SIG-M5 treated with dmso at 0.1 percent for 504 hours (cell line): ENCODE results near the gene WDPCP.
"Not testable (repeated sequence)": the region's sequence is repeated elsewhere in the genome, so short reads cannot be mapped to it uniquely, and the experiment has no call there.

Source experiments
- DNase-seq: peaks from one replicate; lab custom pipeline; 2025; ENCODE audit not compliant: unreplicated experiment; lab: John Stamatoyannopoulos, UW

WDPCP gene

GRCh38 chr2:63465633-63466032 is 122.6 kb downstream of the WDPCP start:
- no peak for DNase-seq

GRCh38 chr2:63463142-63463541 is 125.1 kb downstream of the WDPCP start:
- no peak for DNase-seq

GRCh38 chr2:63446658-63447057 is 141.6 kb downstream of the WDPCP start:
- DNase-seq = no peak

- no peak for DNase-seq
Observed at GRCh38 chr2:63444565-63445288, 143.6 kb downstream of the WDPCP start.

GRCh38 chr2:63440612-63441011 is 147.7 kb downstream of the WDPCP start:
- no peak for DNase-seq

GRCh38 chr2:63438181-63438580 is 150.1 kb downstream of the WDPCP start:
- DNase-seq = no peak

GRCh38 chr2:63436488-63436887 is 151.8 kb downstream of the WDPCP start:
- no peak for DNase-seq

- DNase-seq = no peak
Observed at GRCh38 chr2:63435070-63435469, 153.2 kb downstream of the WDPCP start.

- DNase-seq = no peak
Observed at GRCh38 chr2:63434024-63435001, 154.0 kb downstream of the WDPCP start.

GRCh38 chr2:63432373-63432772 is 155.9 kb downstream of the WDPCP start:
- DNase-seq = no peak

GRCh38 chr2:63425606-63426005 is 162.7 kb downstream of the WDPCP start:
- DNase-seq = no peak

- no peak for DNase-seq
Observed at GRCh38 chr2:63425079-63425416, 163.2 kb downstream of the WDPCP start.

- peak; percentile 76 for DNase-seq
Observed at GRCh38 chr2:63424329-63425078, 163.8 kb downstream of the WDPCP start.

GRCh38 chr2:63422556-63422955 is 165.7 kb downstream of the WDPCP start:
- DNase-seq = no peak

GRCh38 chr2:63408530-63408929 is 179.7 kb downstream of the WDPCP start:
- no peak for DNase-seq

GRCh38 chr2:63406641-63407040 is 181.6 kb downstream of the WDPCP start:
- no peak for DNase-seq

GRCh38 chr2:63403820-63404219 is 184.5 kb downstream of the WDPCP start:
- DNase-seq = no peak

GRCh38 chr2:63402889-63403288 is 185.4 kb downstream of the WDPCP start:
- DNase-seq = not testable (repeated sequence)

- DNase-seq = no peak
Observed at GRCh38 chr2:63399156-63399555, 189.1 kb downstream of the WDPCP start.

GRCh38 chr2:63379451-63379850 is 208.8 kb downstream of the WDPCP start:
- no peak for DNase-seq

GRCh38 chr2:63378589-63378988 is 209.7 kb downstream of the WDPCP start:
- DNase-seq = peak; percentile 53
